ENCODE data around the gene AHSG.
A peak's percentile ranks its signal among the peaks of the same experiment; 100 is the strongest.

AHSG gene

GRCh38 chr3:186651678-186652215 lies 38.9 kb downstream of the AHSG start:
- POLR2A ChIA-PET = no interaction called here

DNA sequence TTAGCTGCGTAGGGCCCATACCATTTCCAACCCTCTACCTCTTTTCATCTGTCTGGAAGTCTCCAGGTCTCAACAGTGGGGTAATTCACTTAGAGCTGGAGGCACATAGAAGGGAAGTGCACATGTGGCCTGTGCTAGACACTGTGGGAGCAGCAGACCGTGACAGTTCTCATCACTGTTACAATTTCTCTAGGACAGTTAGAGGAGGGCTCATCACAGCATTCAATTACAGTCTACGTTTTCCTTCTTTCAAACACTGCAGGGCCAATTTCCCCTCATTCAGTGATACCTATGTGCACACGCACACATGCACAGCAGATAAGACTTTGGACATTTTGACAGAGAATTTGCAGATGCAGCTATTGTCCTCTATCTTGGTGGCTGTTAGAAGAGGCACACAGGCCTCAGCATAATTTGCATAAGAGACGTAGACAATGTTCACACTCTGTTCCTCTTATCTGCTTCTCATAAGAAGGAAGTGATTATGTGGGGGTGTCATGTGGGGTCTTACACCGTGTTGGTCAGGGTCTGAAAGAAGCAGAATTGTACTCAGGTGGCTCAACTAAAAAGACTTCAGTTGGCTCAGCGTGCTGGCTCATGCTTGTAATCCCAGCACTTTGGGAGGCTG lies 40.3 kb downstream of the AHSG start:
- CTCF ChIA-PET = no interaction called here
- TF ChIP-seq ELF4 (IDR thresholded peaks at IDR 0.05) (no peak), ZNF384 (IDR thresholded peaks at IDR 0.05) (no peak), L3MBTL2 (conservative IDR thresholded peaks at IDR 0.05) (no peak), NFRKB (IDR thresholded peaks at IDR 0.05) (no peak), PKNOX1 (IDR thresholded peaks at IDR 0.05) (no peak)
- DNase-seq (ENCODE audit: extremely low spot score) = no peak
- POLR2A ChIA-PET = no interaction called here

More at GRCh38 chr3:186651678-186652215, 38.9 kb downstream of the AHSG start:
- DNase-seq (ENCODE audit: extremely low spot score) = no peak
- TF ChIP-seq SP1 (IDR thresholded peaks at IDR 0.05) = no peak
- no peak for TF ChIP-seq BHLHE40 (IDR thresholded peaks at IDR 0.05; ENCODE audit: borderline replicate concordance)
- no peak for TF ChIP-seq ZNF384 (IDR thresholded peaks at IDR 0.05)
- TF ChIP-seq FOXK2 (IDR thresholded peaks at IDR 0.05) = no peak
- CTCF ChIA-PET = no interaction called here

GRCh38 chr3:186653984-186654383 lies 41.1 kb downstream of the AHSG start:
- CTCF ChIA-PET = no interaction called here
- TF ChIP-seq ZNF384 (IDR thresholded peaks at IDR 0.05) (no peak), FOXK2 (IDR thresholded peaks at IDR 0.05) (no peak), ARNT (IDR thresholded peaks at IDR 0.05) (no peak), NFRKB (IDR thresholded peaks at IDR 0.05) (no peak), LEF1 (IDR thresholded peaks at IDR 0.05; ENCODE audit: borderline replicate concordance) (no peak), HDGF (IDR thresholded peaks at IDR 0.05; ENCODE audit: borderline replicate concordance) (no peak), SP1 (IDR thresholded peaks at IDR 0.05) (no peak), CTBP1 (IDR thresholded peaks at IDR 0.05; ENCODE audit: borderline replicate concordance) (no peak), FOXM1 (IDR thresholded peaks at IDR 0.05; ENCODE audit: borderline replicate concordance) (no peak), TARDBP (IDR thresholded peaks at IDR 0.05) (no peak), PKNOX1 (IDR thresholded peaks at IDR 0.05) (no peak), FOXA1 (IDR thresholded peaks at IDR 0.05) (no peak), BHLHE40 (IDR thresholded peaks at IDR 0.05; ENCODE audit: borderline replicate concordance) (no peak), SUZ12 (IDR thresholded peaks at IDR 0.05) (no peak), L3MBTL2 (conservative IDR thresholded peaks at IDR 0.05) (no peak)
- peak; percentile 48 for DNase-seq (ENCODE audit: extremely low spot score)
- POLR2A ChIA-PET = no interaction called here

GRCh38 chr3:186663361-186664118 lies 50.7 kb downstream of the AHSG start:
- CTCF ChIA-PET = no interaction called here
- POLR2A ChIA-PET = no interaction called here
- TF ChIP-seq HDGF (IDR thresholded peaks at IDR 0.05; ENCODE audit: borderline replicate concordance) = no peak
- TF ChIP-seq NFRKB (IDR thresholded peaks at IDR 0.05) = no peak
- no peak for TF ChIP-seq ZNF384 (IDR thresholded peaks at IDR 0.05)
- TF ChIP-seq ELF4 (IDR thresholded peaks at IDR 0.05) = no peak
- no peak for TF ChIP-seq L3MBTL2 (conservative IDR thresholded peaks at IDR 0.05)
- TF ChIP-seq FOXM1 (IDR thresholded peaks at IDR 0.05; ENCODE audit: borderline replicate concordance) = no peak
- no peak for TF ChIP-seq LEF1 (IDR thresholded peaks at IDR 0.05; ENCODE audit: borderline replicate concordance)
- no peak for DNase-seq (ENCODE audit: extremely low spot score)

GRCh38 chr3:186664119-186664495 lies 51.2 kb downstream of the AHSG start:
- ChIA-PET POLR2A (no interaction called here), CTCF (no interaction called here)
- TF ChIP-seq LEF1 (IDR thresholded peaks at IDR 0.05; ENCODE audit: borderline replicate concordance) (no peak), SUZ12 (IDR thresholded peaks at IDR 0.05) (no peak), BHLHE40 (IDR thresholded peaks at IDR 0.05; ENCODE audit: borderline replicate concordance) (no peak), HDGF (IDR thresholded peaks at IDR 0.05; ENCODE audit: borderline replicate concordance) (no peak), ZNF384 (IDR thresholded peaks at IDR 0.05) (no peak), ELF4 (IDR thresholded peaks at IDR 0.05) (no peak)
- DNase-seq (ENCODE audit: extremely low spot score) = no peak

- CTCF ChIA-PET = no interaction called here
- POLR2A ChIA-PET = no interaction called here
- TF ChIP-seq TARDBP (IDR thresholded peaks at IDR 0.05) (no peak), HDGF (IDR thresholded peaks at IDR 0.05; ENCODE audit: borderline replicate concordance) (no peak), FOXK2 (IDR thresholded peaks at IDR 0.05) (no peak), FOXA1 (IDR thresholded peaks at IDR 0.05) (no peak), L3MBTL2 (conservative IDR thresholded peaks at IDR 0.05) (no peak), LEF1 (IDR thresholded peaks at IDR 0.05; ENCODE audit: borderline replicate concordance) (no peak), ARNT (IDR thresholded peaks at IDR 0.05) (no peak), SP1 (IDR thresholded peaks at IDR 0.05) (no peak), ELF4 (IDR thresholded peaks at IDR 0.05) (no peak), NFRKB (IDR thresholded peaks at IDR 0.05) (no peak), BHLHE40 (IDR thresholded peaks at IDR 0.05; ENCODE audit: borderline replicate concordance) (no peak)
- no peak for DNase-seq (ENCODE audit: extremely low spot score)
Measured at GRCh38 chr3:186664506-186664905, 51.6 kb downstream of the AHSG start.

GRCh38 chr3:186665625-186666188 lies 52.8 kb downstream of the AHSG start, which contains the start of gene HRG:
HRG (plus strand) TSS chr3:186666014; CDS start chr3:186666032, 18 bp downstream.
- DNase-seq (ENCODE audit: extremely low spot score) = no peak
- TF ChIP-seq ZNF384 (IDR thresholded peaks at IDR 0.05) = no peak
- POLR2A ChIA-PET = no interaction called here
- CTCF ChIA-PET = no interaction called here

All from HEK293T (cell line).